GM08714 (cell line): ENCODE measurements around the gene HPD.

Experiments used
- H3K4me3 ChIP-seq: fragments of 200-500 bp; sonication (Bioruptor generic); 2 replicates; pipeline ENCODE4 v1.5.1; 2014; ENCODE audit warnings: mild to moderate bottlenecking, low read length, inconsistent platforms
- ZNF274 ChIP-seq: IDR thresholded peaks from 2 replicates; pipeline ENCODE4 v1.6.1; 2012; ENCODE audit warnings: mild to moderate bottlenecking, low read depth, low read length

The HPD gene

DNA sequence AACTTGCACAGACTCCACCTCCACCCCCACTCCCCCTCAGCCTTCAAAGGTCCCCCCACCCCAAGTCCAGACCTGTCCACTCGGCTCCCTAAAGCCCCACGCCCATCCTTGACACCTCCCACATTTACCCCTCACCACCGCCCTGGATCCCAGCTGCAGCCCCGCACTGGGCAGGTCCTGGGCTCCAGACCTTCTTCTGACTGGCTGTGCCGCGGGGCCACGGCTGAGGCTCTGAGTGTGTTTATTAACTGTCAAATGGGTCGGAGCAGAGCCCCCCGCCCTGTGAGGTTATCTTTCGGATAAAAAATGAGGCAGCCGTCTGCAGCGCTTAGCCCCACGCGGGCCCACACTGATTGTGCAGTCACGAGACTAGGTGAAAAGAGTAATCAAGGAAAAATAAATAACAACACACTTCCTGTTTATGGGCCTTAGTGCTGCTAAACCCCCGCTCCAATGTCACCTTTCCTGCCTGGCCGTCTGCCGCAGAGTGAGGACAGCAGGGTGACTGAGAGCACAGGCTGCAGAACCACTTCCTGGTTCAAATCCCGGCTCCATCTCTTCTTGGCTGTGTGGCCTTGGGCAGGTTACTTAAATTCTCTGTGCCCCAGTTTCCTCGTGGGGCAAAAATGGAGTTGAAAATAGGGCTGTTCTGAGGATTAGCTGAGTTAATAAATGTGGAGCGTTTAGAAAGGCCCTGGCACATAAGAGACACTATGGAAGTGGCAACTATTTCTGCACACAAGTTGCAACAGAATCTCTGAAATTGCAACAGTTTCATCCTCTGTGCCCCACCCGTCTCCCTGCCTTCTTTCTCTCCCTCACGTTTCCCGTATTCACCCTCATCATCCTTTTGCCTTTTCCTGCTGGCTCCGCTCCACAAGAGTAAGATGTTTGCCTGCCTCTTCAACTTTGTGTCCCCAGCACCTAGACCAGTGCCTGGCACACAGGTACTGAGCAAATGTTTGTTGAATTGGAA, 45.5 kb downstream of the HPD start:
- no peak for TF ChIP-seq ZNF274
- no peak overlapping the region for H3K4me3 ChIP-seq

DNA sequence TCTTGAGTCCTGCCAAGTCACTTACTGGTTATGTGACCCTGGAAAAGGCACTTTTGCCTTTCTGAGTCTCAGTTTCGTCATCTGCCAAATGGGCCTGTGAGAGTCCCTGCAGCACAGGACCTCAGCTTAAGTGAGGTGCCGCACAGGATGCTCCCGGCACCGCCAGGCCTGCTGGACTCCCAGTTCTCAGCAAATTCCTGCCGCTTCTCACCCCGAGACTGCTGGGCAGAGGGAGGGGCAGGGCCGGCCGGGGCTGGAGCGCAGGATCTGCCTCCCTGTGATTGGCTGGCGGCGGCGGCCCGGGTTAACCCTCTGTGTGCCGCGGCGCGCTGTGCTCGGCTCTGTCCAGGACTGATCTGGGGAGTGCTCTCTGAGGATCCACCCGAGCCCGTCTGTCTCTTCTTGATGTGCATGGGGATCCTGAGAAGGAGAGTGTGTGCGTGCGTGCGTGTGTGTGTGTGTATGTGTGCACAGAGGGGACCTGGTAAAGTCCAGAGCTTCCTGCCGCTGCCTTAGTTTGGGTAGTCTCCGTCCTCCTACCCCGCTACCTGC, 46.3 kb downstream of the HPD start:
- H3K4me3 ChIP-seq, result peak overlapping the region; percentile 45; the same call in 1 of the 2 replicates
- no peak for TF ChIP-seq ZNF274

GRCh38 chr12:121811434-121812319, 47.0 kb downstream of the HPD start:
- TF ChIP-seq ZNF274, result no peak

GRCh38 chr12:121810833-121811433, 47.7 kb downstream of the HPD start:
- H3K4me3 ChIP-seq, result peak overlapping the region; percentile 45; the same call in 1 of the 2 replicates
- TF ChIP-seq ZNF274, result no peak

More at GRCh38 chr12:121811434-121812319, 47.0 kb downstream of the HPD start:
- peak overlapping the region; percentile 45; the same call in 1 of the 2 replicates for H3K4me3 ChIP-seq

DNA sequence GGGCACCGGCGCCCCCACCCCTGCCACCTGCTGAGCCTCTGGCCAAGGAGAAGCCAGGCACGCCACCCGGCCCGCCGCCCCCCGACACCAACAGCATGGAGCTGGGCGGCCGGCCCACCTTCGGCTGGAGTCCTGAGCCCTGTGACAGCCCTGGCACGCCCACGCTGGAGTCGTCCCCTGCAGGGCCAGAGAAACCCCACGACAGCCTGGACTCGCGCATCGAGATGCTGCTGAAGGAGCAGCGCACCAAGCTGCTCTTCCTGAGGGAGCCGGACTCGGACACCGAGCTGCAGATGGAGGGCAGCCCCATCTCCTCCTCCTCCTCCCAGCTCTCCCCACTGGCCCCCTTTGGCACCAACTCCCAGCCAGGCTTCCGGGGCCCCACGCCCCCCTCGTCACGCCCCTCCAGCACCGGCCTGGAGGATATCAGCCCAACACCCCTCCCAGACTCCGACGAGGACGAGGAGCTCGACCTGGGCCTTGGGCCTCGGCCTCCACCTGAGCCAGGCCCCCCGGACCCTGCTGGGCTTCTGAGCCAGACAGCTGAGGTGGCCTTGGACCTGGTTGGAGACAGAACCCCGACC, 48.3 kb downstream of the HPD start:
- no peak for TF ChIP-seq ZNF274
- H3K4me3 ChIP-seq, result no peak overlapping the region

DNA sequence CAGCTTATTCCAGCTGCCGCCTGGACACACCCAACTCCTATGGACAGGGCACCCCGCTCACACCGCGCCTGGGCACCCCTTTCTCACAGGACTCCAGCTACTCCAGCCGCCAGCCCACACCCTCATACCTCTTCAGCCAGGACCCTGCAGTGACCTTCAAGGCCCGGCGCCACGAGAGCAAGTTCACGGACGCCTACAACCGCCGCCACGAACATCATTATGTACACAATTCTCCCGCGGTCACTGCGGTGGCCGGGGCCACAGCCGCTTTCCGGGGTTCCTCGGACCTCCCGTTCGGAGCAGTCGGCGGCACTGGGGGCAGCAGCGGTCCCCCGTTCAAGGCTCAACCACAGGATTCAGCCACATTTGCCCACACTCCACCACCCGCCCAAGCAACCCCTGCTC, 48.9 kb downstream of the HPD start:
- H3K4me3 ChIP-seq, result no peak overlapping the region
- no peak for TF ChIP-seq ZNF274

DNA sequence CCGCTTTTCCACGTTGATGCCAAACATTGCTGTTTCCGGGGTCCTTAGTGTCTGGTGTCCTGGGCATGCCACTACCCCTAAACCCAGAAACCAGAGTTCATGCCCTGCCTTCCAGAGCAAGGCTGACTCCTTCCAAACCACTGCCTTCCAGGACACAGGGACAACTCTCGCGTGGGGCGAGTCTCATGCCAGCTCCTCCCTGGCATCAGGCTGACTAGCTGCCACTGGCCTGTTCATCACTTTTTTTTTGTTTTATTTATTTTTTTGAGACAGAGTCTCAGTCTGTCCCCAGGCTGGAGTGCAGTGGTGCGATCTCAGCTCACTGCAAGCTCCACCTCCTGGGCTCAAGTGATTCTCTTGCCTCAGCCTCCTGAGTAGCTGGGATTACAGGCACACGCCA, 50.0 kb downstream of the HPD start:
- no peak overlapping the region for H3K4me3 ChIP-seq

GRCh38 chr12:121807642-121808347, 50.9 kb downstream of the HPD start:
- no peak overlapping the region for H3K4me3 ChIP-seq
- TF ChIP-seq ZNF274, result no peak

More for the DNA sequence above, 50.0 kb downstream of the HPD start:
- TF ChIP-seq ZNF274, result no peak

- no peak for TF ChIP-seq ZNF274
- peak overlapping the region; percentile 95; the same call in 1 of the 2 replicates for H3K4me3 ChIP-seq
These were observed 51.9 kb downstream of the HPD start for GRCh38 chr12:121806546-121807423.

- H3K4me3 ChIP-seq, result peak overlapping the region; percentile 95; the same call in 1 of the 2 replicates
- no peak for TF ChIP-seq ZNF274
These were observed 52.6 kb downstream of the HPD start for GRCh38 chr12:121806009-121806545.

DNA sequence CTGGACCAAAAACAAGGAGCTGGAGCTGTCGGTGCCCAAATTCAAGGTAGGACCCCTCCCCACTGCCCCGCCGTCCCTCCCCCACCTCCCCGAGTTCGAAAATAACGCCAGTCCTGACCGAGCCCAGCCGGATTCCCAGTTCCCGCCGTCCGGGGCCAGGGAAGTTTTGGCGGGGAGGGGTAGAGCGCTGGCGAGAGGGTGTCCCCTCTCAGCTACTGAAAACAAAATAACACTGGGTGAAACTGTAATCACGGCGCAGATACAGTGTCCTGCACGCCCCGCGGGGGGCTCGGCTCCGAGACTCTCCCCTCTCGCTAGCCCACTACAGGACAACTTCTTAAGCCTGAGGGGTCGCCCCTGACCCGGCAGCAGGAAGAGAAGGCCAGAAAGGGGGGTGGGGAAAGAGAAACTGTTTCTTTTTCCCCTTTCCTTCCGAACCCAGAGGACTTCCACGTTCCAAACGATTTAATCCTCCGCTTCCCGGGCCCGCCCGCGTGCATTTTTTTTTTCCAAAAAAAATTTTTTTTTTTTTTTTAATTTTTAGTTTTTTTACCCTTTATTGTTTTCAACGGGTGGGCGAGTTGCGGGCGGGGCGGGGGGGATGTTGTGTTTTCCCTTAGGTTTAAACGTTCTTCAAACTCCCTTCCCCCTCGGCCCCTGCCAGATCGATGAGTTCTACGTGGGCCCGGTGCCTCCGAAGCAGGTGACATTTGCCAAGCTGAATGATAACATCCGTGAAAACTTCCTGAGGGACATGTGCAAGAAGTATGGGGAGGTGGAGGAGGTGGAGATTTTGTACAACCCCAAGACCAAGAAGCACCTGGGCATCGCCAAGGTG, 53.3 kb downstream of the HPD start:
- H3K4me3 ChIP-seq, result peak overlapping the region; percentile 95
- TF ChIP-seq ZNF274, result no peak
